NCI-H2081 (cell line): ENCODE data around the gene OR6Y1.

Source experiments
- DNase-seq, 2 experiments: peaks; one replicate each; lab custom pipeline; 2025; lab: John Stamatoyannopoulos, UW

OR6Y1 gene, protein sequence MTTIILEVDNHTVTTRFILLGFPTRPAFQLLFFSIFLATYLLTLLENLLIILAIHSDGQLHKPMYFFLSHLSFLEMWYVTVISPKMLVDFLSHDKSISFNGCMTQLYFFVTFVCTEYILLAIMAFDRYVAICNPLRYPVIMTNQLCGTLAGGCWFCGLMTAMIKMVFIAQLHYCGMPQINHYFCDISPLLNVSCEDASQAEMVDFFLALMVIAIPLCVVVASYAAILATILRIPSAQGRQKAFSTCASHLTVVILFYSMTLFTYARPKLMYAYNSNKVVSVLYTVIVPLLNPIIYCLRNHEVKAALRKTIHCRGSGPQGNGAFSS

DNA sequence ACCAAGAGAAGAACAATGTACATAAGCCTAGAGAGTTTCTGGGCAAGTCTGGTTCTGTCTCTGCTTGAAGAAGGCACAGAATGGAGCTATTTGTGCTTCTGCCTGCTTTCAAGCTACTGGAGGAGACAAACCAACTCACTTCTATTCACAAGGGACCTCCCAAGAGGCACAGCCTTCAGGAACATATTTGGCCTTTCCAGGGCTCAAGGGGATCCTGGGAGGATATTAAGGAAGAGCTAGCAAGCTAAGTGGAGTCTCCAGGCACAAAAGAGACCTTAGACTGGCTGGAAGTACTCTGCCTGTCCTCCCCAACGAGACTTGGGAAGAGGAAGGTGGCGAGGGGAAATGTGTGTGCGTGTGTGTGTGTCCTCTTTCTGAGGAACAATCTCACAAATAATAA, at the start of gene OR6Y1:
OR6Y1 (minus strand) TSS at position 54 of the 400 bp plus-strand sequence. CDS start 6,300 bp downstream, outside the sequence.
- DNase-seq: no peak

DNA sequence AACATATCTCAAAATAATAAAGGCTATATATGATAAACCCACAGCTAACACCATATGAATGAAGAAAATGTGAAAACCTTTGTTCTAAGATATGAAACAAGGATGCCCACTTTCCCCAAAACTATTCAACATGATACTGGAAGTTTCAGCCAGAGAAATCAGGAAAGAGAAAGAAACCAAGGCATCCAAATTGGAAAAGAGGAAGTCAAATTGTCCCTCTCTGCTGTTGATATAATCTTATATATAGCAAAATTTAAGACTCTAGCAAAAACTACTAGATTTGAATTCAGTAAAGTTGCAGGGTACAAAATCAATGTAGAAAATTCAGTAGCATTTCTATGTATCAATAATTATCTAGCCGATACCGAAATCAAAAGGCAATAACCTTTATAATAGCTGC, 46.5 kb upstream of the OR6Y1 start:
- DNase-seq: no peak

DNA sequence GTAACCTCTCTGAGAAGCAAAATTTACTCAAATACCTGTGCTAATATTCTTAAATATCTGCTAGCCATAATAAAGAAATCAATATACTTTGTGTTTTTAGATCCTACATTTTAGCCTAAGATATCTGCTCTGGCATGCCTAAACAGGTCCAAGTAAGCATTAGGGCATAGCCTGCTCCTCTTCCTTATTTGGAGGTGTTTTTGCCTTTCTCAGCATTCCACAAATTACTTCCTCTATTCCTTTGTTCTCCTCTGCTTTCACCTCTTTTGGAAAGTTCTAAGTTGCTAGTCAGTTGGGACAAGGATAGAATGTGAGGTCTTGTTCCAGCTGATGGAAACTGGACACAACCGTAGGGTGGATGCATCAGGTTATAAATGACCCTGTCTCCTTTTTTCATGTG, 32.7 kb upstream of the OR6Y1 start:
- DNase-seq: no peak

DNA sequence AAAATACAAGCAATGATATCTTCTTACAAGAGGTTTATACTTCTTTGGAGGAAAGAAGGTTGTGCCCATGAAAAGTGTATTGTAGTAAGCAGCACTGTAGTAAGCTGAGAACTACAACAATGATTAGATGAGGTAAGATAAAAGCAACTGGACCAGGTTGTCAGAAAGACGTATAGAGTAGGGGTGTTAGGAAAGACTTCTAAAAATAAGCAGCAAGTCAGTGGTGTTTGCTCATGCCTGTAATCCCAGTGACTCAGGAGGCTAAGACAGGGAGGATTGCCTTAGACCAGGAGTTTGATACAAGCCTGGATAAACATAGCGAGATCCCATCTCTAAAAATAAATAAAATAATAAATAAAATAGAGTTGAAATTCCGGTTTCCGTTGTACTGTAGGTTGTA, 29.8 kb upstream of the OR6Y1 start:
- no peak for DNase-seq

DNA sequence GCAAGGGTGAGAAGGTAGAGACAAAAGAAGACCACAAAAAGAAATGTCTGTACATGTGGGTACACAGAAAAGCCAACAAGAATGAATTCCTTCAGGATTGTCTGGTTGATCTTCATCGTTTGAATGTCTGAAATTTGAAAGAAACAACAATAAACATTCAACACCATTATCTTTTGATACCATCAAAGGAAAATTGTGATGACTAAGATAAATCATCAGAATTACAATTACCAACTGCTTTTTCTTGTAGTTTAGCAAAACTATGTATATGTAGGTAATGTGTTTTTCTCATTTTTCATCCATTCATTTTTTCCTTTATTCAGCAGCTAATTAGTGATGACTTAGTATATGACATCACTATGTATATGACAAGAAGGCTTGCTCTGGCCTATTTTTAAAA, 25.5 kb upstream of the OR6Y1 start, which contains the start of gene OR10X1:
OR10X1 (minus strand) TSS at position 167 of the 400 bp plus-strand sequence; CDS start at position 167, 0 bp downstream.
- no peak for DNase-seq

DNA sequence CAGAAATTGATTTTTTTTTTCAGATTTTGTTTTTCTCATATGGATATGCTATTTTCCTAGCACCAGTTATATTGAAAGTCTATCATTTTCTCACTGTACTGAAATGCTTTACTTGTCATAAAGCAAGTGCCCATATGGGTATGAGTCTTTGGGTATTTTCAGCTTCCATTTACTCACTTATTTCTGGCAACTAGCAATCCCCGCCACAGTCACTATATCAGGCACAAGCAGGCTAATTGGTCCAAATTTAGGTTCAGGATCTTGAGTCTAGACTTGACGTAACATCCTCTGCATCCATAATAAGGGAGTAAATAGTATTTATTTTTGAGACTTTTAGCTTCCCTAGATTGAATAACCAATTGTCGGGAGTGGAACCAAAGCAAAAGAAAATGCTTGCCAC, 23.4 kb upstream of the OR6Y1 start:
- no peak for DNase-seq

DNA sequence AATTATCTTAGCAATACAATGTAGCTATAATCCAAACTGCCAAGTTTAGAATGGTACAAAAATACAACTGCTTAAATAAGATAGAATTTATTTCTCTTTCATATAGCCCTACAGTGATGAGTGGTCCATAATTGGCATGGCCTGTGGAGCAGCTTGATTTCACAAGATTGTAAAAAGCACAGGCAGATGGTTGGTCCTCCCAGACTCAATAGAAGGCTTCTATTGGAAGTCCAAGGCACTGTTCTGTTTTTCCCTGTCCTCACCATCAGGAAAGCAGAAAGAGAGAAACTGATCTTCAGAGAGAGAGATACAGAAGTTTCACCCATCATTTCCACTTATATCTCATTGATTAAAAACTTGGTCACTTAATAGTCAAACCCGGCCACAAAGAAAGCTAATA, 18.0 kb upstream of the OR6Y1 start:
- DNase-seq: no peak

DNA sequence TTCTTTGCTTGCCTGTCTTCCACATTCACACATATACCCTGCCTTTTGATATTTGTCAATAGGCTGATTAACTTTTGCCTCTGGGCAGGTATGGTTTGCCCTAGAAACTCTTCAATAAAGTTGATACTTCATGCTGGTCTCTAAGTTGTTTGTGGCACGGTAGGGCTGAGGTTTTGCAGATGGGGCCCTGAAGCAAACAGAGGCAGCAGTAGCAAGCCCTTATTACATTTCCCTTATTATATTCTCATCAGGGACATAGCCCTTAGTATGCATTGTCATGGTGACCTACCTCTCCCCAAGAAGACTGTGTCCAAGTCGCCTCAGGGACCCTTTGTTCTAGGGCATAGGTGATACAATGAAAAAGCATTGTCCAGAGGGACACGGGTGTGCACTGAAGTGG, 16.3 kb upstream of the OR6Y1 start, which contains the start of gene OR6P1:
OR6P1 (minus strand) TSS at position 101 of the 400 bp plus-strand sequence. CDS start 6,976 bp downstream, outside the sequence.
- no peak for DNase-seq

DNA sequence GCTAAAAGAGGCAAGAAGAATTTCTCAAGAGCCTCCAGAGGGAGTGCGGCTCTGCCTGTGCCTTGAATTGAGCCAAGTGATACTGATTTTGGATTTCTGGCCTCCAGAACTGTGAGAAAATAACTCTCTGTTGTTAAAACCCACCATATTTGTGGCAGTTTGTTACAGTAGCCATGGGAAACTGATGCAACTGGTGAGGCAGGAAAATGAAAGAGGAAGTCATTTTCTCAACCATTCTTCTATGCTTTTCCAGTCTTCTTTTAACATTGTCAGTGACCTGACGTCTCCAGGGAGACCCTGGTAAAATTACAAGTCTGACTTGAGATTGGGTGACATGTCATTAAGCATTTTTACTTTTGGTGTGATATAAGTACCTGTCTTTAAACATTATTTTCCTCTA, 10.4 kb upstream of the OR6Y1 start:
- no peak for DNase-seq

DNA sequence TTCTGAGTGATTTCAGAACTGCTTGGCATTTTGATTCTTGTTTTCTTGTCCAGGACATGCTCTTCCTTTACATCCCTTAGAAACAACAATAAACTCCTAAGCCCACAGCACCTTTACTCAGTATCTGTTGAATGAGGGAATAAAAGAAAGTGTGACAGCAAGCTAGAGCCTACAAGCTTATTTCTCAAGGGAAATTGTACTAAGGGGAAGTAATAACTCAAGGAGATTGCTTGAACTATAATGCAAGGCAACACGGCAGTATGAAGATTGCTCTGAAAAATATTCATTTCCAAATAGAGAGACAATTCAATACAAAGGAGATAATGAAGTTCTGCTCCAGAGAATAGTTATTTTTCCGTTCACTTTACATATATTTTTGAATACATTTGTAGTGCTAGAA, 9.6 kb upstream of the OR6Y1 start:
- DNase-seq: no peak

DNA sequence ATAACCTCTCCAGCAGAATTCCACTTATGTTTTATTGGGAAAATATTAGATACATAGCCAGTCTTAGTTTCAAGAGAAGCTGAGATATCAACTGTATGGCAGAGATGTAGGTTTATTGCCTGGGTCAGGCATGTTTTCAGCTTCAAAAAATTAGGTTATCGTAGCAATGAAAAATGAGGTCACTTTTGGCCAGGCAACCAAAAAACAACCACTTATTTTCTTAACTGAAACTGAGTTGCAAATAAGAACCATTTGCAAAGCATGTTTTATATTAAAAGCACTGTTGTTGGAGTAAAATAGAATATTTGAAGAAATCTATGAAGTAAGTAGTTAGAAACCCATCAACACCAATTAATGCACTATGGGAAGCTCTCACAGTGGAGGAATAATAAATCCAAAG, 5.5 kb upstream of the OR6Y1 start:
- DNase-seq: no peak

DNA sequence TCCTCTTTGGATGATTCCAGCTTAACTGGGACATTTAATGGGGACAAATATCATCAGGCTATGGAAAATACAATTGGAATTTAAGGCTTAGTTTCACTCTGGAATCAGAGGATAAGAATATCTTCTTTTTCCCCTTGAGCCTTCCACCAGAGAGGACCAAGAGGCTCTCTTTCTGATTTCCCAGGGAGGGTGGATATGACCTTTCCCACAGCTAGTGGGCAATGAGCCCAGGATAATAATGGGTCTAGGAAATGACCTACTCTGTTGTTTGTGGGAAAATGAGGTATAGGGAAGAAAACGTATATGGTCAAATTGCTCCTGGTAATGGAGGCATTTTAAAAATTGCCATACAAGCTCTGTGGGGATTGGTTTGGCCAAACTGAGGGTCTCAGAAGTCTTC, 1.9 kb downstream of the OR6Y1 start:
- no peak for DNase-seq

DNA sequence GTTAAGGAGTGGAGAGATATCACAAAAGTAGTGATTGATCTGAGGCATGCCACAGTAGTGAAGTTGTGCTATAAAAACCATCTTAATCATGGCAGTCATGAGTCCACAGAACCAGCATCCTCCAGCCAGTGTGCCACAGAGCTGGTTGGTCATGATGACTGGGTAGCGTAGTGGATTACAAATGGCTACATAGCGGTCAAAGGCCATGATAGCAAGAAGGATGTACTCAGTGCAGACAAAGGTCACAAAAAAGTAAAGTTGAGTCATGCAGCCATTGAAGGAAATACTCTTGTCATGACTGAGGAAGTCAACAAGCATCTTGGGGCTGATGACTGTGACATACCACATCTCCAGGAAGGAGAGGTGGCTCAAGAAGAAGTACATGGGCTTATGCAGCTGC, 6.7 kb downstream of the OR6Y1 start:
- DNase-seq: no peak

DNA sequence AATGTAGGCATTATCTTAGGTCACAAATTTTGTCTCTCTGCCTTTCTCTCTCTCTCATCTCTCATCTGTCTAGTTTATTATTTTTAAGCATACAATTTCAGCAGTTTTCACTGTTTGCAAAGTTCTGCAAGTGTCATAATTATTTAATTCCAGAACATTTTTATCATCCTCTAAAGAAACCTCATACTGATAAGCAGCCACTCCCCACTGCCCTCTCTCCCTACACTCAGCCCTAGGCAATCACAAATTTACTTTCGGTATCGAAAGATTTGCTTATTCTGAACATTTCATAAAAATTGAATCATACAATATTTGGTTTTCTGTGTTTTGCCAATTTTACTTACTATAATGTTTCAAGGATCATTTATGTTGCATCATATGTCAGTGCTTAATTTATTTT, 16.6 kb downstream of the OR6Y1 start:
- no peak for DNase-seq

DNA sequence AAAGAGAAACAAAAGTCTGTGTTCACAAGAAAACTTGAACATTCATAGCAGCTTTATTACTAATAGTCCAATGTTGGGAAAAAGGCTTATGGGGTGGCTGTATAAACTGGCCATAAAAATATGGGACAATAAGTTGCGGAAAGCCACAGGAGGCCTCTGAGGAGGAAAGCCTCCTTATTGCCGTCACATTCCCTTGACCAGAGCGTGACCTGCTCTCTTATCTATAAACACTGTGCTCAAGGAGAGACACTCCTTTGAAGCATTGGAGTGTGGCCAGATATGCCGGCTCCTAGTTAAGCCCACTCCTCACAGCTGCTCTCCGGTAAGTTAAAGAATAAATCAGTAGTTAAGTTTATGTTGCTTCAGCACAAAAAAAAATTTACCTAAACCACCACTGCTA, 19.7 kb downstream of the OR6Y1 start:
- no peak for DNase-seq

DNA sequence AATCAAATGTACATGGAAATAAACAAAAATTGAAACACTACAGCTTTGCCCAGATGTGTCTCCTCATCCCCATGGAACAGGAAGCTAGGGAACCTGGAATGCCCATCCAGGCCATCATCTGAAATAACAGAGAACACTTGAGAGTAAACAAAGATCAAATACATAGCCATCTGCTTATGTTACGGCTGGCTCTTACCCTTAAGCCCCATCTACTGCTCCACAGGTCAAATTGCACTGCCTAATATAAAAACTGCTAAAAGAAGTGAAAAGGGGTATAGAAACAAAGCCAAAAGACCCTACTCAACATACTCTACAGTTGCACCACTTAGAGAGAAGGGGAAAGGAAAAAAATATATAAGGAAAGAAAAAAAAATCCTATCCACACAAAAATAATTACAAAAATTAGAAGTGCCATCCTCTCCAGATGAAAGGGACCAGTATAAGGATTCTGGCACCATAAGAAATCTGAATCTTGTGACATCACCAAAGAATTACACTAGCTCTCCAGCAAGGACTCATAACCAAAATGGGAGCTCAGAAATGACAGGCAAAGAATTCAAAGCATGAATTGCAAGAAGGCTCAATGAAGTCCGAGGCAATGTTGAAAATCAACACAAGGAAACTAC, 26.9 kb downstream of the OR6Y1 start:
- peak in 1 of 2 experiments; percentile 8 for DNase-seq

DNA sequence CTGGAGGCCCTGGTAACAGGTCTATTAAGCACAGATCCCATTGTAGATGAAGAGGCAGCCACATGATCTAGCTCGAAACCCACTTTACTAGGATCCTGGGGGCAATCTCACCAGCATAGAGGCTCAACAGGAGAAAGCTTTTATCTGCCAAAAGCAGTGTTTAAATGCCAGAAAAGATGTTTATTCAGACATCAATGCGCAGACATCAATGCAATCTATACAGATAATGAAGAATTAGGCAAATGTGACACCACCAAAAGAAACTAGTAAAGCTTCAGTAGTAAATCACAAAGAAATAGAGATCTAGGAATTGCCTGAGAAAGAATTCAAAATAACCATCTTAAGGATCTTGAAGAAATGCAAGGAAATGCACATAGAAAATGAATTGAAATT, 32.5 kb downstream of the OR6Y1 start:
- no peak for DNase-seq

DNA sequence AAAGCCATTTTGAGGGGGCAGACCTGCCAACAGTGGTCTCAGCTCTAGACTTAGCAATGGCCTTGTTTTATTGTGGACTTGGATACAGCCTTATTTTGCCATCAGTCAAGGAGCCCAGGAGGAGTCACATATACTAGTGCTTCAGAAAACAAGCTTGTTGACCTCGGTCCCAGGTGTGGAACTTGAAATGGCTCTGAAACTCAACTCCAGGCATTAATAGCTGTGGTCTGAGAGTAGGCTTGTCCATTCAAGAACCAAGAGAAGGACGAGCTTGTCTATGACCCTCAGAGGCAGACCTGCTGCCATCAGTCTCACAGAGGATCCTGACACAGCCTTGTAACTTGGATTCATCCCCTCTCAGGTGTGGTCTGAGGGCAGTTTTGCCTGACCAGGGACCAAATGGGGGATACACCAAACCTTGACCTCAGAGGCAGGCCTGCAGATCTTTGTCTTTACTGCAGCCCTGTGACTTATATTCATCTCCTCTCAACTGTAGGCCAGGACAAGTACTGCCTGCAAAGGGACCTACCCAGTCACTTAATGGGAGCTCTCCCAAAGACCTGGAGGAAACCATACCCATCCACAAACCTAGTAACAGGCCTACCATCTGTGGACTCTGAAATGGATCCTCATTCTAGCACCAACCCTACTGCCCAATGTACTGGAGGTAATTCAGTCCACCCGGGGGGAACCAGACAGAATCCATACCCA, 33.1 kb downstream of the OR6Y1 start:
- no peak for DNase-seq

DNA sequence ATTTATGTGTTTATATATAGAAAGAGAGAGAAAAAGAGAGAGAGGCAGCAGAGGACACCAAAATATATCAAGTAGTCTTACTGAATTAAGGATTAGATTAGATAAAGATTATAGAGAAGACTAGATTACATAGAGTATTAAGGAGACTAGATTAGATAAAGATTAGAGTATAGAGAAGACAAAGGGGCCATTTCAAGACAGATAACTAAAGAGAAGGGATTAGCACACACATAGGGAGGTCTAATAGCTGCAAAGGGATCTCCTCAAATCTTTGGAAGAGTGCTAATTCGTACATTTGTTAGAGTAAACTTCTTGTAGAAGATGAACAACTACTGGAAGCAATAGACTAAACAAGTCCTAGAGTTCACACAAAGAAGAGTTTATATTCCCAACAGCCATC, 34.2 kb downstream of the OR6Y1 start:
- no peak for DNase-seq

DNA sequence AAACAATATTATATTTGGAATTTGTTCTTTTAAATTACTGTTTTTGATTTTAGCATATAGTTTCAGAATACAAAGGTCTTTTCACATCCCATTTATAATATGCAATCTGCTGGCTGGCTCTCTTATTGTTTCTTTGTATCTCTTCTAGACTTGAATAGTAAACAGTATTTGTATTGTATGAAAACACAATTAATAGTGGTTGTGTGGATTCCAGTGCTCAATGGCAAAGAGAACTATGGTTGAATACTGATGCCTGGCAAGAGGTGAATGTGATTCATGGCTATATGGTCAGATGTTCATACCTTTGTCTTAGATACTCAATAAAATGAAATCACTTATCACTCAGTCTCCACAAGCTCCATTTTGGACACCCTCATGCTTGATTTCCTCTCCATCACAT, 37.2 kb downstream of the OR6Y1 start:
- no peak for DNase-seq

DNA sequence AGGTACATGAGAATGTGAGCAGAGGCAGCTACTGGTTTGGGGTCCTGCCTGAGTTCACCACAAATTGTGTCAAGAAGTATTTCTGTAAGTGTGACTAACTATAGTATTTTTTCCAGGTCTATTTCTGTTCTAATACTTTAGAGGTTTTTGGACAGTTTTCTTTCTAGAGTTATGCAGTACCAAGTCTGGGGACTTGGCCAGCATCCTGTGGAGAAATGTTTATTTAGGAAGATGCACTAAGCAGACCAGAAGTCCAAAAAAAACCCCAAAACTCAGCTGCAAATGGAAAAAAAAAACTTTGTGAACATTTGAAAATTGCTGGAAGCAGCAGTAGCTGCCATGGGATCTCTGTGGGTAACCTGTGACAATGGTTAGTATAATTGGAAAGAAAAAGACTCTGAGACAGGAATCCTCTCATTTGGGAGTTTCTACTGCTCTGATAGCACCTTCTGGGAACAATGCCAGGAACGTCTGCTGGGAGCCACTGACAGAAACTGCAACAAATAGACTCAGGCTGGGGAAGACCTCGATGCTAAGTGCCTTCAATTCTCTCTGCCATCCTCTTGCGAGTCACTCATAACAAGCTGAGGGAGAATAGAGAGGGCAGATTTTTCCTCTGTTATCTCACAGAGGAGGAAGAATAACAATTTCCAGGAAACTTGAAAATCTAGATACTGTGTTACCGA, 44.6 kb downstream of the OR6Y1 start:
- no peak for DNase-seq

DNA sequence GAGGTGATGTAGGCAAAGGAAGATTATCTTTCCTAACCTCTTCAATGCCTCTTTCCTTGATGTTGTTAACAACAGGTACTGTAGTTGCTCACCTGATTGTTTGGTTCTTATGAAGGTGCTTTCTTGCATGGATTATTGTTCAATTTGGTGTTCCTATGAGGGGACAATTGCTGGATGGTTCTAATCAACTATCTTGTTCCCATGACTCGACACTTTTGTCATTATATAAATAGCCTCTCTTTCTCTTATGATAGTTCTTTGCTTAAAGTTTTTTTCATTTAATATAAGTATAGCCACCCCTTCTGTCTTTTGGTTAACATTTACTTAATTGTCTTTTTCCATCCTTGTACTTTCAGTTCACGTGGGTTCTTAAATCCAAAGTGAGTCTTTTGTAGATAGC, 46.7 kb downstream of the OR6Y1 start:
- no peak for DNase-seq
